ENCODE data around the gene SYT17.

DNA sequence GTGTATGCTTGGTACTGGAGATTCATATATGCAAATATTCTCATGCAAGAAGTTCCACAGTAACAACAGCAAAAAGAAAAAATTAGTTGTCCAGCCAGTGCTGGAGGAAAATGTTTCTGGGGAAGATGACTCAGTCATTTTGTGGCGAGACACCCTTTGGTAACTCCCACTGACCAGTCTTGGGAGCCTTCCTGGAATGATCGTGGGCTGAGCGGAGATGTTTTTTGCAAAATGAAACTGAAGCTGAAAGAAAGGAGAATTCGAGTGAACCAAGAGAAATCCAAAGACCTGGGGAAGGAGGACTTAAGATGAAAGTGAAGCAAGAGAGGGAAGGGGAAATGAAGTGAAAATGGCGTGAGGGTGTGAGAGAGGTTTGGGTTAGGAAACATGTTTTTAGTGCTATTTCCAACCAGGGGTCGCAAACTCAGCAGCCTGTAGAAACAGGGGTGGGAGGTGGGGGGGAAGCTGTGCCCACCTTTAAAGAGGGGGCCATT, 49.1 kb upstream of the SYT17 start:
- TF ChIP-seq, protein P1, sequence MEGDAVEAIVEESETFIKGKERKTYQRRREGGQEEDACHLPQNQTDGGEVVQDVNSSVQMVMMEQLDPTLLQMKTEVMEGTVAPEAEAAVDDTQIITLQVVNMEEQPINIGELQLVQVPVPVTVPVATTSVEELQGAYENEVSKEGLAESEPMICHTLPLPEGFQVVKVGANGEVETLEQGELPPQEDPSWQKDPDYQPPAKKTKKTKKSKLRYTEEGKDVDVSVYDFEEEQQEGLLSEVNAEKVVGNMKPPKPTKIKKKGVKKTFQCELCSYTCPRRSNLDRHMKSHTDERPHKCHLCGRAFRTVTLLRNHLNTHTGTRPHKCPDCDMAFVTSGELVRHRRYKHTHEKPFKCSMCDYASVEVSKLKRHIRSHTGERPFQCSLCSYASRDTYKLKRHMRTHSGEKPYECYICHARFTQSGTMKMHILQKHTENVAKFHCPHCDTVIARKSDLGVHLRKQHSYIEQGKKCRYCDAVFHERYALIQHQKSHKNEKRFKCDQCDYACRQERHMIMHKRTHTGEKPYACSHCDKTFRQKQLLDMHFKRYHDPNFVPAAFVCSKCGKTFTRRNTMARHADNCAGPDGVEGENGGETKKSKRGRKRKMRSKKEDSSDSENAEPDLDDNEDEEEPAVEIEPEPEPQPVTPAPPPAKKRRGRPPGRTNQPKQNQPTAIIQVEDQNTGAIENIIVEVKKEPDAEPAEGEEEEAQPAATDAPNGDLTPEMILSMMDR (IDR thresholded peaks at IDR 0.05): no peak
- TF ChIP-seq POLR2A (IDR thresholded peaks at IDR 0.05): peak in 1 of 2 donors; percentile 61

Data from adrenal gland (tissue), 5 donors.